ENCODE measurements around the gene KRTAP10-12.

The KRTAP10-12 gene

DNA sequence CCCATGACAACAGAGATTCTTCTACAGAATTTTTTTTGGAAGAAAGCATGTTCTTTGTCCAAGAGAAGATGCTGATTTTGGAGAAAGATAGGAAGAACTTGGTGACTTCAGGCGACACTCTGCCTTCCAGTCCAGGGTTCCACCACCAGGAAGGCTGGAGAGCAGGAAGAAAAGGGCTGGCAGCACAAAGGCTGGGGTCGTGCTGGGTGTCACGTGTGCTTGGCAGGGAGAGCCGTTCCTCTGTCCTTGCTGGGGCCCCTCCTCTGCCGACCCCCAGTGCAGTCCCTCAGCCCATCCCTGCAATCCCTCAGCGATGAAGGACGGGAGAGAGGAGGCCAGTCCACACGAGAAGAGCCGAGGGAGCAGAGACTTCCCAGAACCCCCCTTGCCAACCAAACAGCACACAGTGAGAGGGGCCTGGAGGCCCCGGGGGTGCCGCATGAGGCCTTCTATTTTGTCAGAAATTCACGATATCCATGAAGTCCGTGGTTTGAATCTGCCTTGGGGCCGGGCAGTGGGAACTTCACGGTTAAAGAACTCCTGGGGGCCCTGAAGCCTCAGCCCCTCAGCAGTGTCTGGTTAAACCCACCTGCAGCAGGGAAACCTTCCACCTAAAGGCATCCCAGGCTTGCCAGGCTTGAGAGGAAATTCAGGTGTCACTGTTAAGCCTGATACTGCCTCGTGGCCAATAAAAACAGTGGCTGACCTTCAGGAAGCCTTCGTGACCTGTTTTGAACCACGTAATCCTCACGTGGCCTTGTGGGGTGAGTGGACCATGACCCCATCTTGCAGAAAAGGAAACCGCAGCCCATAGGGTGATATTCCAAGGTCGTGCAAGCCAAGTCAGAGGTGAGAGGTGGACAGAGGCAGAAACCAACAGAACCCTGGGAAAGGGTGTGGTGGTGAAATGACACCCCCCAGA lies 3.4 kb downstream of the KRTAP10-12 start:
- no peaks in the 10 kb centered on the region for H3K4me1 ChIP-seq (ENCODE audit: control insufficient read depth, insufficient read depth, low read length)
- no peaks in the 10 kb centered on the region for H3K36me3 ChIP-seq (ENCODE audit: control insufficient read depth in 2 of 2, insufficient read depth in 2 of 2, low read length in 2 of 2)
- H3K27ac ChIP-seq (ENCODE audit: low read length) = no peak overlapping the region
- no peaks in the 10 kb centered on the region for H3K9me3 ChIP-seq (ENCODE audit: control insufficient read depth in 2 of 2, low read length in 2 of 2)
- no peak overlapping the region for H3K9ac ChIP-seq (ENCODE audit: low read length in 2 of 2)
- H3K27me3 ChIP-seq (ENCODE audit: control insufficient read depth in 1 of 2, insufficient read depth in 2 of 2, low read length in 2 of 2) = peaks cover 41 to 51% of the 10 kb centered on the region in 2 donors
- H3K4me3 ChIP-seq (ENCODE audit: low read length in 2 of 2) = no peak overlapping the region

GRCh38 chr21:44701023-44701400 lies 4.0 kb downstream of the KRTAP10-12 start:
- H3K27me3 ChIP-seq (ENCODE audit: control insufficient read depth in 1 of 2, insufficient read depth in 2 of 2, low read length in 2 of 2) = peaks cover 35 to 49% of the 10 kb centered on the region in 2 donors

DNA sequence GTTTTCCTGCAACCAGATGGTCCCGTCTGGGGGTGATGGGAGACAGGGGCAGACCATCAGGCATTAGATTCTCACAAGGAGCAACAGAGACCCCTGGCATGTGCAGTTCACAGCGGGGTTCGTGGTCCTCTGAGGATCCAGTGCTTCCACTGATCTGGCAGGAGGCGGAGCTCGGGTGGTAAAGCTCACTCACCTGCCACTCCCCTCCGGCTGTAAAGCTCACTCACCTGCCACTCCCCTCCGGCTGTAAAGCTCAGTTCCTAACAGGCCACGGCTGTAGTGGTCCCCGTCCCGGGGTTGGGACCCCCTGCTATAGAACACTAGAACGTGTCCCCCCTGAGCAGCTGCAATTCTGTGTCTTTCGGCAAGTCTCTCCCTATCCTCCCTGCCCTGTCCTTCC lies 4.6 kb downstream of the KRTAP10-12 start:
- no peaks in the 10 kb centered on the region for H3K9me3 ChIP-seq (ENCODE audit: control insufficient read depth in 2 of 2, low read length in 2 of 2)
- H3K27me3 ChIP-seq (ENCODE audit: control insufficient read depth in 1 of 2, insufficient read depth in 2 of 2, low read length in 2 of 2) = peaks cover 40 to 50% of the 10 kb centered on the region in 2 donors
- H3K9ac ChIP-seq (ENCODE audit: low read length in 2 of 2) = no peak overlapping the region
- H3K4me3 ChIP-seq (ENCODE audit: low read length in 2 of 2) = no peak overlapping the region
- no peaks in the 10 kb centered on the region for H3K4me1 ChIP-seq (ENCODE audit: control insufficient read depth, insufficient read depth, low read length)
- H3K36me3 ChIP-seq (ENCODE audit: control insufficient read depth in 2 of 2, insufficient read depth in 2 of 2, low read length in 2 of 2) = no peaks in the 10 kb centered on the region
- H3K27ac ChIP-seq (ENCODE audit: low read length) = no peak overlapping the region

More at GRCh38 chr21:44701023-44701400, 4.0 kb downstream of the KRTAP10-12 start:
- Histone ChIP-seq H3K36me3 (ENCODE audit: control insufficient read depth in 2 of 2, insufficient read depth in 2 of 2, low read length in 2 of 2) (no peaks in the 10 kb centered on the region), H3K27ac (ENCODE audit: low read length) (no peak overlapping the region), H3K4me1 (ENCODE audit: control insufficient read depth, insufficient read depth, low read length) (no peaks in the 10 kb centered on the region), H3K4me3 (ENCODE audit: low read length in 2 of 2) (no peak overlapping the region), H3K9me3 (ENCODE audit: control insufficient read depth in 2 of 2, low read length in 2 of 2) (no peaks in the 10 kb centered on the region), H3K9ac (ENCODE audit: low read length in 2 of 2) (no peak overlapping the region)

GRCh38 chr21:44702111-44702972 lies 5.4 kb downstream of the KRTAP10-12 start:
- Histone ChIP-seq H3K36me3 (ENCODE audit: control insufficient read depth in 2 of 2, insufficient read depth in 2 of 2, low read length in 2 of 2) (no peaks in the 10 kb centered on the region), H3K9me3 (ENCODE audit: control insufficient read depth in 2 of 2, low read length in 2 of 2) (no peaks in the 10 kb centered on the region), H3K27me3 (ENCODE audit: control insufficient read depth in 1 of 2, insufficient read depth in 2 of 2, low read length in 2 of 2) (peaks cover 48 to 50% of the 10 kb centered on the region in 2 donors), H3K9ac (ENCODE audit: low read length in 2 of 2) (no peak overlapping the region), H3K4me3 (ENCODE audit: low read length in 2 of 2) (no peak overlapping the region), H3K27ac (ENCODE audit: low read length) (no peak overlapping the region), H3K4me1 (ENCODE audit: control insufficient read depth, insufficient read depth, low read length) (no peaks in the 10 kb centered on the region)

GRCh38 chr21:44702973-44703730 lies 6.2 kb downstream of the KRTAP10-12 start:
- H3K4me3 ChIP-seq (ENCODE audit: low read length in 2 of 2) = no peak overlapping the region
- no peaks in the 10 kb centered on the region for H3K9me3 ChIP-seq (ENCODE audit: control insufficient read depth in 2 of 2, low read length in 2 of 2)
- no peaks in the 10 kb centered on the region for H3K36me3 ChIP-seq (ENCODE audit: control insufficient read depth in 2 of 2, insufficient read depth in 2 of 2, low read length in 2 of 2)
- H3K27me3 ChIP-seq (ENCODE audit: control insufficient read depth in 1 of 2, insufficient read depth in 2 of 2, low read length in 2 of 2) = peaks cover 48% of the 10 kb centered on the region in 2 donors
- H3K9ac ChIP-seq (ENCODE audit: low read length in 2 of 2) = no peak overlapping the region
- H3K27ac ChIP-seq (ENCODE audit: low read length) = no peak overlapping the region
- no peaks in the 10 kb centered on the region for H3K4me1 ChIP-seq (ENCODE audit: control insufficient read depth, insufficient read depth, low read length)

- no peak overlapping the region for H3K9ac ChIP-seq (ENCODE audit: low read length in 2 of 2)
- H3K36me3 ChIP-seq (ENCODE audit: control insufficient read depth in 2 of 2, insufficient read depth in 2 of 2, low read length in 2 of 2) = no peaks in the 10 kb centered on the region
- no peak overlapping the region for H3K27ac ChIP-seq (ENCODE audit: low read length)
- no peaks in the 10 kb centered on the region for H3K4me1 ChIP-seq (ENCODE audit: control insufficient read depth, insufficient read depth, low read length)
- peaks cover 52 to 53% of the 10 kb centered on the region in 2 donors for H3K27me3 ChIP-seq (ENCODE audit: control insufficient read depth in 1 of 2, insufficient read depth in 2 of 2, low read length in 2 of 2)
- H3K4me3 ChIP-seq (ENCODE audit: low read length in 2 of 2) = no peak overlapping the region
- H3K9me3 ChIP-seq (ENCODE audit: control insufficient read depth in 2 of 2, low read length in 2 of 2) = no peaks in the 10 kb centered on the region
Observed at GRCh38 chr21:44703731-44704635, 7.0 kb downstream of the KRTAP10-12 start.

- no peak overlapping the region for H3K27ac ChIP-seq (ENCODE audit: low read length)
- peaks cover 58 to 59% of the 10 kb centered on the region in 2 donors for H3K27me3 ChIP-seq (ENCODE audit: control insufficient read depth in 1 of 2, insufficient read depth in 2 of 2, low read length in 2 of 2)
- no peak overlapping the region for H3K9ac ChIP-seq (ENCODE audit: low read length in 2 of 2)
- H3K4me3 ChIP-seq (ENCODE audit: low read length in 2 of 2) = no peak overlapping the region
- no peaks in the 10 kb centered on the region for H3K9me3 ChIP-seq (ENCODE audit: control insufficient read depth in 2 of 2, low read length in 2 of 2)
- no peaks in the 10 kb centered on the region for H3K4me1 ChIP-seq (ENCODE audit: control insufficient read depth, insufficient read depth, low read length)
- H3K36me3 ChIP-seq (ENCODE audit: control insufficient read depth in 2 of 2, insufficient read depth in 2 of 2, low read length in 2 of 2) = no peaks in the 10 kb centered on the region
Observed at GRCh38 chr21:44704636-44705001, 7.6 kb downstream of the KRTAP10-12 start.

- no peak overlapping the region for H3K4me3 ChIP-seq (ENCODE audit: low read length in 2 of 2)
- no peak overlapping the region for H3K27ac ChIP-seq (ENCODE audit: low read length)
- peaks cover 56 to 60% of the 10 kb centered on the region in 2 donors for H3K27me3 ChIP-seq (ENCODE audit: control insufficient read depth in 1 of 2, insufficient read depth in 2 of 2, low read length in 2 of 2)
- no peak overlapping the region for H3K9ac ChIP-seq (ENCODE audit: low read length in 2 of 2)
- no peaks in the 10 kb centered on the region for H3K36me3 ChIP-seq (ENCODE audit: control insufficient read depth in 2 of 2, insufficient read depth in 2 of 2, low read length in 2 of 2)
- no peaks in the 10 kb centered on the region for H3K9me3 ChIP-seq (ENCODE audit: control insufficient read depth in 2 of 2, low read length in 2 of 2)
- no peaks in the 10 kb centered on the region for H3K4me1 ChIP-seq (ENCODE audit: control insufficient read depth, insufficient read depth, low read length)
Observed at GRCh38 chr21:44706026-44706705, 9.2 kb downstream of the KRTAP10-12 start.

DNA sequence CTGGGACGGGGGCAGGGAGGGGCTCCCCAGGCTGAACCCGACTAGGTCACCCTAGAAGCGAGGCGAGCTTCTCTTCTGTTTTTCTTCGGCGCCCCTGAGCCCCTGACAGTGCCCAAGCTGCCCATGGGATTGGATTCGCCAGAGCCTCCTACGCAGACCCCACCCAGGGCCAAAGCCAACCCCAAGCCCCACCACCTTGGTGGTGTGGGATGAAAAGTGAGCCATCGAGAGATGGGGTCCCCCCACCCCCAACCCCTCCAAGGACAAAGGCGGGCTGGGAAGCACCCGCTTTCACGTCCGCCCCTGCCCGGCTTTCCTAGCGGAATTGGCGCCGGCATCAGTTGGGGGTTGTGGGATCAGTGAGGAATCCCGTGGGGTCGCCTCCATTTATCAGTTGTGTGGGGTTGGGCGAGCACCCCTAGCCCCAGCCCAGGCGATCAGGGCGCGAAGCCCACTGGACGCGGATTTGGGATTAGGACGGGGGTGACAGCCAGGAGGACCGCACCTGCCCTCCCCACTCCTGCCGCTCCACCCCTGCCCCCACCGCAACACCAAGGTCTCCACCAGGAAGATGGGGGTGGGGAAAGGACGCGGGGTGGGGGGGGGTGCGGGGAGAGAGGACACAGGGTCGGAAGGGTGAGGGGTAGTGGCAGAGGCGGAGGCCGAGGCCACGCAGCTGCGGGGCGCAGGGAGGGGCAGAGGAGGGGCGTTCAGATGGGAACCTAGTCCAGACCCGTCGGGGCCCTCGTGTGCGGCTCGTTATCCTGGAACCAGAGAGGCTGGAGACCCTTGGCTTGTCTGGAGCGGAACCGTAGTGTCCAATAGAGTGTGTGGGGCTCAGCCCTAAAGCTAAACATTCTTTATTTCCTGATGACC lies 10.0 kb downstream of the KRTAP10-12 start:
- no peak overlapping the region for H3K27ac ChIP-seq (ENCODE audit: low read length)
- no peak overlapping the region for H3K9ac ChIP-seq (ENCODE audit: low read length in 2 of 2)
- no peak overlapping the region for H3K4me3 ChIP-seq (ENCODE audit: low read length in 2 of 2)
- H3K36me3 ChIP-seq (ENCODE audit: control insufficient read depth in 2 of 2, insufficient read depth in 2 of 2, low read length in 2 of 2) = no peaks in the 10 kb centered on the region
- no peaks in the 10 kb centered on the region for H3K9me3 ChIP-seq (ENCODE audit: control insufficient read depth in 2 of 2, low read length in 2 of 2)
- H3K27me3 ChIP-seq (ENCODE audit: control insufficient read depth in 1 of 2, insufficient read depth in 2 of 2, low read length in 2 of 2) = peaks cover 59 to 62% of the 10 kb centered on the region in 2 donors
- H3K4me1 ChIP-seq (ENCODE audit: control insufficient read depth, insufficient read depth, low read length) = peaks cover 2% of the 10 kb centered on the region
